GM18868 (cell line): ENCODE measurements around the gene B4GALNT2.
"Not testable (repeated sequence)": the region's sequence is repeated elsewhere in the genome, so short reads cannot be mapped to it uniquely, and the experiment has no call there.

Experiments used
- ATAC-seq: cut with Tn5 transposase; IDR thresholded peaks from one replicate; pipeline ENCODE4 v1.9.1; 2021; ENCODE audit warnings: mild to moderate bottlenecking, moderate library complexity; ENCODE audit not compliant: unreplicated experiment

The B4GALNT2 gene, protein sequence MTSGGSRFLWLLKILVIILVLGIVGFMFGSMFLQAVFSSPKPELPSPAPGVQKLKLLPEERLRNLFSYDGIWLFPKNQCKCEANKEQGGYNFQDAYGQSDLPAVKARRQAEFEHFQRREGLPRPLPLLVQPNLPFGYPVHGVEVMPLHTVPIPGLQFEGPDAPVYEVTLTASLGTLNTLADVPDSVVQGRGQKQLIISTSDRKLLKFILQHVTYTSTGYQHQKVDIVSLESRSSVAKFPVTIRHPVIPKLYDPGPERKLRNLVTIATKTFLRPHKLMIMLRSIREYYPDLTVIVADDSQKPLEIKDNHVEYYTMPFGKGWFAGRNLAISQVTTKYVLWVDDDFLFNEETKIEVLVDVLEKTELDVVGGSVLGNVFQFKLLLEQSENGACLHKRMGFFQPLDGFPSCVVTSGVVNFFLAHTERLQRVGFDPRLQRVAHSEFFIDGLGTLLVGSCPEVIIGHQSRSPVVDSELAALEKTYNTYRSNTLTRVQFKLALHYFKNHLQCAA

DNA sequence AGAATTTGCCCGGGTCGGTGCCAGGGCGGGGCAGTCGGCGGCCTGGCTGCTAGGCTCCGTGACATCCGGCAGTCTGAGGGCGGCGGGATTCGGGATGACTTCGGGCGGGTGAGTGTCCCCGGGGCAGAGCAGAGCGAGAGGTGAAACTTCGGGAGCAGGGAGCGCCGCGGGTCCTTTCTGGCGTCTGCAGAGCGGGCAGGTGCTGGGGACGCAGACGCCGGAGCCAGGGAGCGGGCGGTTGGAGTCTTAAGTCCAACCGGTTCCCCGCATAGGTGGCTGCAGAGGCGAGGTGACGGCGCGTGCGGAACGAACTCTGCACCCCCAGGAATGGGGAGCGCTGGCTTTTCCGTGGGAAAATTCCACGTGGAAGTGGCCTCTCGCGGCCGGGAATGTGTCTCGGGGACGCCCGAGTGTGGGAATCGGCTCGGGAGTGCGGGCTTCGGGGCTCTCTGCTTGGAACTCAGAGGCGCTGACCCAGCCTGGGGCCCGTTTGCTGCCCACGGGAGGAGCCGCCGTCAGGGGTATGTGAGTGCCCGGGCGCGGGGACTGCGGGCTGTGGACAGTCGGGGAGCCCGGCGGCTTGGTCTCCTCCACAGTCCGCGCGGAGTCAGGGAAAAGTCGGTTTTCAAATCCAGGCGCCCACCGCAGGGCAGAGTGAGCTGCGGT, at the start of gene B4GALNT2:
TSS of gene B4GALNT2 (plus strand) at position 71 of the 666 bp plus-strand sequence. CDS start at position 95, 24 bp downstream.
- no peak for ATAC-seq

DNA sequence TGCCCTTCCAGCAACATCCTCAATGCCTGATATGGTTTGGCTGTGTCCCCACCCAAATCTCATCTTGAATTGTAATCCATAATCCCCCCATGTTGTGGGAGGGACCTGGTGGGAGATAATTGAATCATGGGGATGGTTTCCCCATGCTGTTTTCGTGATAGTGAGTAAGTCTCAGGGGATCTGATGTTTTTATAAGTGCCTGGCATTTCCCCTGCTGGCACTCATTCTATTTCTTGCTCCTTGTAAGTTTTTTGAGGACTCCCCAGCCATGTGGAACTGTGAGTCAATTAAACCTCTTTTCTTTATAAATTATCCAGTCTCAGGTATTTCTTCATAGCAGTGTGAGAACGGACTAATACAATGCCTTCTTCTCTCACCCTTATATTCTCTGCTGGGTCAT, 47.5 kb upstream of the B4GALNT2 start:
- not testable (repeated sequence) for ATAC-seq

DNA sequence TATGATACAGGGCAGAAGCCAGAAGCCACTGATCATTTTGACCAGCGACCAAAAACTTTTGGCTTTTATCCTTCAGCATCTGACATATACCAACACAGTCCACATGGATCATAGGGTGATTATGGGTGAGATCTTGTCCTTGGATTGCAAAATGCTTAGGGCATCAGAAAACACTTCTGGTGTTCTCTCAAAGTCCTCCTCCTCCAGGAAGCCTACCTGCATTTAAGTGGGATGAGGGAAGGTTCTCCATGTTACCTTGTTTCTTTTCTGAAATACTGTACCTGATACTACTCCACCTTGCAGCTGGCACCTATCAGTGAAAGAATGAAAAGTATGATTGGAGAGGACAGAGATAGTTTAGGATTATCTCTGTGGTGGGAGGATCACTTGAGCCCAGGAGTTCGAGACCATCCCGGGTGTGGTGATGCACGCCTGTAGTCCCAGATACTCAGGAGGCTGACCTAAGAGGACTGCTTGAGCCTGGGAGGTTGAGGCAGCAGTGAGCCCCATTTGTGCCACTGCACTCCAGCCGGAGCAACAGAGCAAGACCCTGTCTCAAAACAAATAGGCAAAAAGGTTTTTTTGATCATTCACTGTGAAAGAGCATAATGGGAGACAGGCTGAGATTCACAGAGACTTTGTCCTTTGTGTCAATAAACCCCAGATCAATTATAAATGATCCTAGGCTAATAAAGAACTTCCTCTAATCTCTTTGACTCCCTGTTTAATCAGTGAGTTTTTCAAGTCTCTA, 46.8 kb upstream of the B4GALNT2 start:
- no peak for ATAC-seq

DNA sequence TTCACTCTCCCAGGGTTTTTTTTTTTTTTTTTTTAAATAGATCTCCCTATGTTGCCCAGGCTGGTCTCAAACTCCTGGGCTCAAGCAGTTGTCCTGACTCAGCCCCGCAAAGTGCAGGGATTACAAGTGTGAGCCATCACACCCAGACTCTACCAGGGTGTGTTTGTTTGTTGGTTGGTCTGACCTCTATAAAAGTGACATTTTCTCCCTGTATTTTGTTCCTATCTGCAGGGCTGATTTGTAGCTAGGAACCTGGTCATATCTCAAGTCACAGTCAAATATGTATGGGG, 46.3 kb upstream of the B4GALNT2 start:
- no peak for ATAC-seq

DNA sequence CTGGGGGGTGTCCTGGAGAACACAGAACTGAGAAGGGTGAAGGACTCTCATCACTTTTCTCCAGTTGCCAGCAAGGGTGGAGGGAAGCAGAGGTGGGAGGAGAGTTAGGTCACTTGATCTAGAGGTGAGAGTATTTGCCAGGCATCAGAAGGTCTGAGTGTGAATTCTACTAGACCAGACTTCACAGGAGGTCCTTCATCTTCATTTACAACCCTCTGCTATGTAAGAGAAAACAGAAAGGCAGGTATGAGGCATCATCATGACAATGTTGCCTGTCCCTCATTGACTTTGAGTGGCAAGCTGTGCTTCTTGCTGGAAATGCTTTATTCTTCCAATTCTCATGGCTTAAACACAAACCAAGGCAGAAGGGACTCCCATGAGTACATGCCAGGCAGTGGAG, 45.9 kb upstream of the B4GALNT2 start:
- no peak for ATAC-seq

DNA sequence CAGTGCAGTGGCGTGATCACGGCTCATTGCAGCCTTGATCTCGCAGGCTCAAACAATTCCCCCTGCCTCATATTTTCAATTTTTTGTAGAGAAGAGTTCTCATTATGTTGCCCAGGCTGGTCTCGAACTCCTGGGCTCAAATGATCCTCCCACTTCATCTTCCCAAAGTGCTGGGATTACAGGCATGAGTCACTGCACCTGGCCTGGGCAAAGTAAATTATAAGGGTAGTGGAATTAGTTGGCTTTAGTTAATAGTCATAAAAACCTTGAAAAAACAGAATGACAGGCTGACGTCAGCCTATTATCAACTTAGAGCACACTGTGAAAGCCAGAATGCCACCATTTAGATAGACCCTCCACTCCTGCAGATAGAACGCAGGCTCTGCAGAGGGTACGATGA, 43.5 kb upstream of the B4GALNT2 start:
- ATAC-seq, result no peak

DNA sequence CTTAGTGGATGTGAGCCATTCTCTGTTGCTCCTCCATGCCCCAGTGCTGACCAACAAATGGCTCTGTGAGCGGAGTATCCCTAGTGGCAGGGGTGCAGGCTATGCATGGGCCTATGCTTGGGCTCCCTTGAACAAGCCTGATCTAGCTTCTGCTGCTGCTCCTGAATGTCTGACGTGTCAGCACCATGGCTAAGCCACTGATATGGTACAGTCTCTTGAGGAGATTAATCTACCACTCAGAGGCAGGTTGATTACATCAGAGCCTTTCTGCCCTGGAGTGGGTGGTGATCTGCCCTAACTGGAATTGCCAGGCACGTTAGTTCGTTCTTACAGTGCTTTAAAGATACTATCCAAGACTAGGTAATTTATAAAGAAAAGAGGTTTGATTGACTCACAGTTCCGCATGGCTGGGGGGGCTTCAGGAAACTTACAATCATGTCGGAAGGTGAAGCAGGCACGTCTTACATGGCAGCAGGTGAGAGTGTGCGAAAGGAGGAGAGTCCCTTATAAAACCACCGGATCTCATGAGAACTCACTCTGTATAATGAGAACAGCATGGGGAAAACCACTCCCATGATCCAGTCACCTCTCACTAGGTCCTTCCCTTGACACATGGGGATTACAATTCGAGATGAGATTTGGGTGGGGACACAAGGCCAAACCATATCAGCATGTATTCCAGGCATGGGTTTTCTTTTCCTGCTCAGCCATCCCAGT, 41.5 kb upstream of the B4GALNT2 start:
- ATAC-seq, result no peak

DNA sequence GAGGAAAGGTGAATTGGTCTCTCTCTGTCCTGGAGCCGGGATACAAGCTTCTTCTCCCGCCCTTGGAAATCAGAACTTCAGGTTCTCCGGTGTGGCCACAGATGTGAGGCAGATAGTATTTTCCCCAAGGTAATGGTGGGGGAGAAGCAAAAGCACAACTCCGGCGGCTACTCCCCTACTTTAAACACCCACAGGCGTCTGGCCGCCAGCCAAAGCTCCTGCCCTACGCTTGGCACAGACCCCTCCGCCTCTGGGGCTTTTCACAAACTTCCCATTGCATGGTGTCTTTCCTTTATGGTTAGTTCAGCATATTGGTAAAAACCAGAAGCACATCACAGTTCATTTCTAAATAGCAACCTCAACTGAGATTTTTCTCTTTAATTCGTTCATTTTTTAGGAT, 39.4 kb upstream of the B4GALNT2 start:
- ATAC-seq, result no peak

DNA sequence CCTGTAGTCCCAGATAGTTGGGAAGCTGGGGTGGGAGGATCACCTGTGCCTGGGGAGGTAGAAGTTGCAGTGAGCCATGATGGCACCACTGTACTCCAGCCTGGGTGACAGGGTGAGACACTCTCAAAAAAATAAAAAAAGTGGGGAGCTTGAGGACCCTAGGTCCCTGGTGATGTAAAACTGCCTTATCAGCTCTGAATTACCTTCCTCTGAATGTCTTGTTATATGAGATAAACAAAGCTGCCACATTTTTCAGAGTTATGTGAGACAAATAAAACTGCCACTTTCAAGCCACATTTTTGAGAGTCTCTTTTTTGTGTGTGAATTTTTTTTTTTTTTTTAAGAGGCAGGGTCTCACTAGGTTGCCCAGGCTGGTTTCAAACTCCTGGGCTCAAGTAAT, 32.0 kb upstream of the B4GALNT2 start:
- no peak for ATAC-seq

DNA sequence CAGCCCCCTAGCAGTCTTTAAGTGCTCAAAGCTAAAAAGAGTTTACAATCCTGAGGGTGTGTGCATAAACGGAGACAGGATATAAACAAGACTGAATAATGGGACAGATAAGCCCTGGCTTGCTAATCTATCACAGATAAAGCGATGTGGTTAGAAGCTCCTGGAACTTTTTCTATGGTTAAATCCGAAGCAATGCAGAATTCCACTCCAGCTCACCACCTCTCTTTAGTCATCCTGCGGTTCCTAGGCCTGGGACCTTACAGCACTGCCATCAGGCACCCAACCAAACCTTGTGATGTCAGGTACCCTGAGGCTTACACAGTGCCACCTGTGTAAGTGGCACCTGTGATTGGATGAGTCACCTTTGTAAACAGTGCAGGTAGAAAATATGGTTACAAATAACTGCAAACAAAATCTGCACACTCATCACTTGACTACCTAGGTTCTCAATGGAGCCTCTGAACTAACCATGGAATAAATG, 31.5 kb upstream of the B4GALNT2 start:
- no peak for ATAC-seq

DNA sequence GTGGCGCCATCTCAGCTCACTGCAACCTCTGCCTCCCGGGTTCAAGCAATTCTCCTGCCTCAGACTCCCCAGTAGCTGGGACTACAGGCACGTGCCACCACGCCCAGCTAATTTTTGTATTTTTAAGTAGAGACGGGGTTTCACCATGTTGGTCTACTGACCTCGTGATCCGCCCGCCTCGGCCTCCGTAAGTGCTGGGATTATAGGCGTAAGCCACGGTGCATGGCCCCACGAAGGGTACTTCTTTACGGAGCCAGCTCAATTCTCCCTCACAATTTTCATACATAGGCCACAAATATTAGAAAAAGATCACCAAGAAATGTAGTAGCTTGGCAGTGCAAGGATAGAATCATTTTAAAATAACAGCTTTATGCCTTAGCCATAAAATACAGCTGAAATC, 29.2 kb upstream of the B4GALNT2 start:
- ATAC-seq, result not testable (repeated sequence)

DNA sequence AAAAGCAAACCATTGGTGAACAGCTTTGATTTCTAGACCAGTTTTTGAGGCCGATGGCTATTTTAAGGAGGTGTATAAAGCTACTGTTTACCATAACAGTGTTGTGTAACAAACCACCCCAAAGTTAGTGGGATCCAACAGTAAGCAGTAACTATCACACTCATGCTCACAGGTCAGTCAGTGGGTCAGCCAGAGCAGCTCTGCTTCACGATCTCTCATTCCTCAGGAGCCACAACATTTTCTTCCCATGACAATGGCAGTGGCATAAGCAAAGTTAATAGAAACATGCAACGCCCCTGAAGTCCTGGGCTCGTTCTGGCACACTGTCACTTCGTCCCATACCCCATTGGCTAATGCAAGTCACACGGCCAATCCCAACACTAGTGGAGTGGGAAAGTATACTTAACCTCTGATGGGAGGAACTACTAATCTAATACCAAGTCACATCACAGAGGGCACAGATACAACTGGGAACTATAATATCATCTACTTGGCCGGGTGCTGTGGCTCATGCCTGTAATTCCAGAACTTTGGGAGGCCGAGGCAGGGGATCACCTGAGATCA, 28.0 kb upstream of the B4GALNT2 start:
- no peak for ATAC-seq

DNA sequence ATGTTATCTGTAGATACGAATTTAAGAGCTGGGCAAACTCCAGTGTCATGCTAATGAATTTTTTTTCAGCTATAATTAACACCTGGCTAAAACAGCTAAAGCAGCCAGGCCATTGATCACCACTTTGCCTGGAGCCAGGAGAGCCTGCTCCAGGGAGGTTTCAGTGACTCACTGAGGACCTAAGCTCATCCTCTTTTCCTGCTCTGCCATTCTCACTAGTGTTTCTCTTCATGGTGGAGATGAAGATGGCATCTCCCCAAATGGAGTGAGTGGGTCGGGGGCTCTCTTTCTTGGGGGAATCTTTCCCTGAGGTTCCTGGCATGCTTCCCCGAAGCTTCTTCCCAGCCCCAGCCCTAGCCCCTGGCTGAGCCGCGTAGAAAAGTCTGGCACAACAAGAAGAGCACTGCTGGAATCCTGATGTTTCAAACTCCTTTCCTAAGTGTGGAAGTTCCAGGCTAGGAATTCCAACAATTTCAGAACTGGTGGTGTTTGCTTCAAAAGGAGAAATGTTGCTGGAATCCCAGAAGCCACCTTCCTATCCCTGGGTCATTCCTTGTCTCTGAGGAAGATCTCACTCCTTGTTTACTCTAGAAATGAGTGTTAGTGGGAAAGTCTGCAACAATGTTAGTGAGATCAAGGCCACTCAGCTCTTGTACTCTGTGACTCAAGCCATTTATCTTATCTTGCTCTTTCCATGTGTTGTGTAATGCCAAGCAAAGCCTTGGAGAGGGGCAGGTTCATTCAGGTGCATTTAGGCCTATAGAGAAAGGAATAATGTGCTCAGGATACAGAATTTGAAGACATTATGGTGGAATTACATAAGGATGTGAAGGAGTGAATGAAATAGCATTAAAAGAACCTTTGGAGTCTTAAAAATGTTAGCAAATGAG, 26.0 kb upstream of the B4GALNT2 start:
- no peak for ATAC-seq

DNA sequence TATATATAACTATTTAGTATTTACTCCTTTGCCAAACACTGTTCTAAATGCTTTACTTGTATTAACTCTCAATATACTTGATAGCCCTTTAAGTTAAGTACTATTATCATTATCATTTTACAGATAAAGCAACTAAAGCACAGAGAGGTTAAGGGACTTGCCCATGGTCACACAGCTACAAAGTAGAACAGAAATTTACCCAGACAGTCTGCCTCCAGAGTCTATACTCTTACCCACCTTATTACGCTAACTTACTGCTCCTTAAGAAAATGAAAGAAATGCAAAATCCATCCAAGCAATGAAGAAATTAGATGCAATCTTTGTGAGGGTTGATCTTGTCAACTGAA, 25.4 kb upstream of the B4GALNT2 start:
- no peak for ATAC-seq

DNA sequence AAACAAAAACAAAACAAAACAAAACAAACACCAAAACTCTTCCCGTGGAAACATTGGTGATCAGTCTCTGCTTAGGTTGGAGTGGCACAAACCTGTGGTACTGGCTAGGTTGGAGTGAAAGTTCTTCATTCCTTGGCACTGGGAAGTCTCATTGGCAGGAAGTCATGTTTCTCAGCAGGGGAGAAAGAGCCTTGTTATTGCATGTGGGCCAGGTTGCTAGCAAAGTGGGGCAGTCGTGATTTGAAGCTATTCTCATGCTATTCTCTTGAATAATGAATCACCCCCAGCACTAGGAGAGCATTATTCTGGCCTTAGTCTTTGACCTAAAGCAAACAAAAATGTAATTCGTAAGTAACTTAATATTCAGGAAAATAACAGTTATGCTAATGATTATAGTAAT, 24.3 kb upstream of the B4GALNT2 start:
- no peak for ATAC-seq

DNA sequence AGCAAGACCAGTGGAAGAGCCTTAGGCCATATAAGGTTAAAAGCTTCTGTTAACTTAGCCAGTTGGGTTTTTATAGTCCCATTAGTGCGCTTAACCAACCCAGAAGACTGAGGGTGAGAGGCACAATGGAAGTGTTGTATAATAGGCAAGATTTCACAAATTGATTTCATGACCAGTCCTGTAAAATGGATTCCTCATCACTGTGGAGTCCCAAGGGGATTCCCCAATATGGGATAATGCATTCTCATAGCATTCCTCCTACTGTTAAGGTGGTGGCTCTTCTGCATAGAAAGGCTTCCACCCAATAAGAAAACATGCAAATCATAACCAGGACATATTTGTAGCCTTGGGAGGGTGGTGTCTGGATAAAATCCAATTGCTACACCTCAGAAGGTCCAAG, 22.1 kb upstream of the B4GALNT2 start:
- no peak for ATAC-seq

DNA sequence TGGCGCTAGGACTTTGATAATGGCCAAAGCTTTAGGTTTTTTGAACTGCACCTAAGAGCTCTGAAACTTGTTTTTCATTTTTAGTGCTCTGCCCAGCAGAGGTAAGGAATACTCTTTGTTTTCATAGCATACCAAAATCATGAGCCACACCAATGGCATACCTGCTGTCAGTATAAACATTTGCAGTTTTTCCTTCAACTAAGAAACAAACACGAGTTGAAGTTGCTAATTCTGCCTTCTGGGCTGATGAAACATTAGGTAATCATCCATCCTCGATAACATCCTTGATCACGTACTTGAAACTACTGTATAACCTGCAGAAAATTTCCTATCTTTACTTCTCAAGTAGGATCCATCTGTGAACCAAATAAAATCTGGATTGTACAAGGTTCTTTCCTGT, 20.6 kb upstream of the B4GALNT2 start:
- ATAC-seq, result no peak

DNA sequence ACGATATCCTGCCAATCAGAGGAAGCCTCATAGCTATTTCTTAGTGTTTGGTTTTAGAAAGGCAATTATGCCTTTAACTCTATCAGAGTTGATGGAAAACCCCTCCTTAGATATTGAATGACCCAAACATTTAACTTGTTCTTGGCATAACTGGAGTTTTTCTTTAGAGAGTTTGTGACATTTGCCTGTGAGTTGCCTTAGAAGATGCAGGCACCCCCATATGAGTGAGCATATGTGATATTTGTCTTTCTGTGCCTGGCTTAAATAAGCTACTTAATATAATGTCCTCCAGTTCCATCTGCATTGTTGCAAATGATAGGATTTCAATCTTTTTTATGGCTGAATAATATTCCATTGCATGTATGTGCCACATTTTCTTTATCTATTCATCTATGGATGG, 19.6 kb upstream of the B4GALNT2 start:
- ATAC-seq, result no peak

DNA sequence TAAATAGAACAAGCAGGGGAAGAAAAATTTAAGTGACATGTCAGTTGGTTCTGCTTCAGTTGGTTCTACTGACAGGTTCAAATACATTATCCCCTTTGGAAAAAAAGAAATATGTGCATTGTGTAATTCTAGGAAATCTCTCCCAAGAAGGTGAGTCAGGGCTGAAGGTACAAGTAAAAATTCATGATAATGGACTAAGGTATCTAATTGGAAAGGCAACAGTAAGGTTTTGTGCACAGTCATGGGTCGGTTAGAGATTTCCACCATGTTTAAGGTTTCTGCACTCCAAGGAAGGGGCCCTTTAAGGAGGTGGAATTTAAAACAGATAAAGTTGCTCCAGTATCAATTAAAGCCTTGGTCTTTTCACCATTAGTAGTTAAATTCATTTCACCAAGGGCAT, 17.9 kb upstream of the B4GALNT2 start:
- no peak for ATAC-seq
